ENCODE data around the gene ARL3.

- TF ChIP-seq CTCF (IDR thresholded peaks at IDR 0.05) (no peak), POLR2A (IDR thresholded peaks at IDR 0.05) (no peak)
Observed at GRCh38 chr10:102701272-102701671, 12.9 kb downstream of the ARL3 start.

Data from suprapubic skin (tissue), 3 donors.